Brain pericyte (primary cell): ENCODE measurements around the gene PDXK.

Experiments used
- DNase-seq: peaks from one replicate; pipeline ENCODE4 v3.0.0-alpha.2; 2012; ENCODE audit warnings: low read depth, low spot score

The PDXK gene

DNA sequence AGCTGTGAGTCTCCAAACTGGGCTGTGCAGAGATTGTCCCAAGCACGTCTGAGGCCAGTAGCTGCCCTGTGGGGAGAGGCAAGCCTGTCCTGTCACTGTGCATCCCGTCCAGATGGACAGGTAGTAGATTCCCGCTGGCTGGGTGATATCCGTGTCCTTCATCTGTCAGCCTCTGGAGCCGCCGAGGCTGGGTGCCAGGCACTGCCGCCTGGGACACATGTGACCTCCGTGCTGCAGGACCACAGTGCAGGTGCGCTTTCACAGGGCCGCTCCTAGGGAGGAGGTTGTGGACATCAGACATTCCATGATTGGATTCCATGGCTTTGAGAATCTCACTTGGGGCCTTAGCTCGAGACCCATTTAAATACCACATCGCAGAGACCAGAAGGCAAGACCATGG lies 4.7 kb downstream of the PDXK start:
- DNase-seq, result no peak

DNA sequence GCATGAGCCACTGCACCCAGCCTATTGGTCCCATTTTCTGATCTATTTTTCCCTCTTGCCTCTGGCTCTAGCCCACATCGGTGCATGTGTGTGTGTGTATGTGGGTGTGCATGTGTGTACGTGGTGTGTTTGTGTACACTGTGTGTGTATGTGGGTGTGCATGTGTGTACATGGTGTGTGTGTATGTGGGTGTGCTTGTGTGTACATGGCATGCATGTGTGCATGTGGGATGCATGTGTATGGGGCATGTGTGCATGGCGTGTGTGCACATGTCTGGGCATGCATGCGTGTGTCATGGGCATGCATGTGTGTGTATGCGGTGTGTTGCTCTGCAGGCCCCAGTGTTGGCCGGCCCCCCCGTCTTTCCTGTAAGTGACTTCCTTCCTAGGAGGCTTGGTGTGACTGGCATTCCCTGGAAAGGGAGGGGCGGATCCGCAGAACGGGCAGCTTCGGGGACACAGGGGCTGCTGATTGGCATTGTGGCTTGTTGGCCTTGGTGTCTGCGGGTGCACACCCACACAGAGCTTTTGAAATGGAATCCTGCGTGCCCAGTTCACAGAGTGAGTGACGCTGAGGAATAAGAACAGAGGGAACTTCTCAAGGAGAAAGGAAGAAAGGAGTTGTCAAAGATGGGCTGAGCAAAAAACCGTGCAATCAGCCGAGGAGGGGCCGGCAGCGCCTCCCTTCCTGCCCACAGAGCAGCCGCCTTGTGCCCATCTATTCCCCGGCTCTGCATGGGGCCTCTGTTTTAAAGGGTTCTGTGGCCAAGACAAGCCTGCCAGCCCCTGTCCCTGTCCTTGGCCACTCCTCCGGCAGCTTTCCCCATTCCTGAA lies 8.0 kb downstream of the PDXK start:
- no peak for DNase-seq

DNA sequence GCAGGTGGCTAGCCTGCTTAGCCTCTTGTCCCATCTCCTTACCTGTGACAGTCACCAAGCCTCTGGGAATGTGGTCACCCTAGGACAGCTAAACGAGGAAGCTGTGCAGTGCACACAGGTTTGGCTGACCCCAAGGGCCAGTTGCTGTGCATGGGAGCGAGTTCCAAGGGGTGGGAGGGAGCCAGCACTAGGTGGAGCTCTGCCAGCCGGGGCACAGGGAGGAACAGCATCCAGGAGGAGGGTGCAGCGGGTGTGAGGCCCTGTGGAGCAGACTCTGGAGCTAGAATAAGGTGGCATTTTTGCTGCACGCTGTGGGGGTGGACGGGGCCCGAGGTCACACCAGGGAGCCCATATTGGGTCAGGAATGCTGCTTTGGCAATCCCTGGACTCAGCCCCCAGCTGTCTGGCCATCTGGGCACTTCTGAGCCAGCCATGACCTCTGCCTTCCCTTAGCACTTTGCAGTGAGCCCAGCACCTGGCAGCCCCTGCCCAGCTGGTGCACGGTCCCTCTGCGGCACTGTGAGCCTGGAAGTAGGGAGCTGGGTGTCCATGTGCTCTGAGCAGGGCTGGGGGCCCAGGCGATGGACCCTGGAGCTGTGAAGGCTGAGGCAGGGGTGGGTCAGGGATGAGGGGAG lies 8.7 kb downstream of the PDXK start:
- no peak for DNase-seq

DNA sequence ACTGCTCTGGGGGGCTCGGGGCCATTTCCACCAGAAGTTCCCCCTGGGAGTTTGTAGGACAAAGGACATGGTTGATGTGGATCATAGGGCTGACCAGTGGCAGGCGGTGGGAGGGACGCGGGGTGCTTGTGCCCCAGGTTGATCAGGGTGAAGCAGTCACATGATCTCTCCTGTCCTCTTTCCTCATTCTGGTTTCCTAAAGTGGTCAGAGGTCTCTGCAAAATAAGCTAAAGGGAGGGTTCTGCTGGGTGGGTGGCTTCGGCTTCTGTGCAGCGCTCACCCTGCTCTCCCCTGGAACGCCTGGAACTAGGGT lies 9.2 kb downstream of the PDXK start:
- no peak for DNase-seq

DNA sequence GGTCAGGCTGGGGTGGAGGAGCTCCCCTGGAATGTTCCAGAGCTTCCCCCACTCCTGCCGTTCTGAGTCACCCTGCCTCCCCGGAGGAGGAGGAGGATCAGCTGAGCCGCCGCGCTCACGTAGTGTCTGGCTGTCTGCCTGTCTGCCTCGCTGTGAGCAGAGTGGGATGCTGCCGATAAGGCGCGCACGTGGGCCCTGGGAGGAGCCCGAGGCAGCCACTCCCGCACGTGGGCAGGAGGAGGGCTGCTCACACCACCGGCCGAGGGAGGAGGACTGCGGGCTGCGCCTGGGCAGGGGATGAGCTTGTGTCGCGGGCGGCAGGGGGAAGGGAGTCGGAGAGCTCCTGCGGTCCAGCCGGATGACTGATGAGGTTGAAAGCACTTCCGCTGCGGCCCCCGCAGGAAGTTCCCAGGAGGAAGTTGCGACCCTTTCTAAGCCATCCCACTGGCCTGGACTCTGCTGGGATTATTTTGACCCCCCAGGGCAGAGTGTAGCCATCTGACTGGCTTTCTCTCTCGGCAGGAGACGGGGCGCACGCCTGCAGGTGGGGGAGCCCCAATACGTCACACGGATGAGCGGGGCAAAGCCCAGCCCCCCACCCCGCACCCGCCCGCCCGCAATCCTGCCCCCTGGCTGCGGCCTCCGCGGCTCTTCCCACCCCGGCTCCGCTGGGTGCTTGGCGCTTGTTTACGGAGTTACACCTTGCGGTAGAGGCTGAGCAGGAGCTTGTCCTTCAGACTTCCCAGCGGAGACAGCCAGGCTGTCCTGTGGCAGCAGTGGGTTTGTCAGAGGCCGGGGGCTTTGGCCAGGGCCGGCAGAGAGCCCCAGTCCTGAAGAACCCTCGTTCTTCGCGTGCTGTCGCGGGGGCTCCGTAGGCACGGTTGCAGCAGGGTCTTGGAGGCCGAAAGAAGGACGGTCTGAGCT lies 9.8 kb downstream of the PDXK start:
- DNase-seq, result peak; percentile 93

GRCh38 chr21:43731476-43731875 lies 12.5 kb downstream of the PDXK start:
- no peak for DNase-seq

GRCh38 chr21:43731891-43732711 lies 13.2 kb downstream of the PDXK start:
- DNase-seq, result no peak

DNA sequence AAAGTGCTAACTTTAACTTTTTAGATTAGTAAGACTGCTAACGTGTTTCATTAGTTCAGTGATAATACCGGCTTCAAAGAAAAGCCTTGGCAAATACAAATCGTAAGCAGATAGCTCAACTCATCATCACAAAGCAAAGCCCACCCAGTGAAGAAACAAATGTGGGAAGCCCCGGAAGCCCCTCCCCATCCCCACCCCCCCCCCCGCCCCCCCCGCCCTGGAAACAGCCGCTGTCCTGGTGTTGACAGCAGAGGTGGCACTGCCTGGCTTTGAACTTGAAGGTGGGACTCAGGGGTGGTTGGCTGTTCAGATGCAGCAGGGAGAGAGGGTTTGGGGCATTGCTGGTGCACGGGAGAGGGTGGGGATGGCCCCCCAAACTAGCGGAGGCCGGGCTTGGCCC lies 14.1 kb downstream of the PDXK start:
- DNase-seq, result no peak

GRCh38 chr21:43733529-43734071 lies 14.7 kb downstream of the PDXK start:
- DNase-seq, result no peak

- DNase-seq, result no peak
Observed at GRCh38 chr21:43734131-43734927, 15.4 kb downstream of the PDXK start.

DNA sequence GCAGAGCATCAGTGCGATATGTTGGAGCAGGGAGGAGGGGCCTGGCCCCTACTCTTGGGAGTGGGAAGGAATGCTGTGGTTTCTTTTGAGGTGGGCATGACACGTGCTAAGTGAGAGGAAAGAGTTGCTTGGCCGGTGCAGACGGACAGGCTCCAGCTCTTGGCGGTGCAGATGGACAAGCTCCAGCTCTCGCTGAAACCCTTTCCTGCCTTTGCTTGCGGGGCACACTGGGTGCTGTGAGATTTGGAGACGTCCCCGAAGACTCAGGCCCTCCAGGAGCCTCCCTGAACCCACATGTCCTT lies 15.9 kb downstream of the PDXK start:
- DNase-seq, result no peak

DNA sequence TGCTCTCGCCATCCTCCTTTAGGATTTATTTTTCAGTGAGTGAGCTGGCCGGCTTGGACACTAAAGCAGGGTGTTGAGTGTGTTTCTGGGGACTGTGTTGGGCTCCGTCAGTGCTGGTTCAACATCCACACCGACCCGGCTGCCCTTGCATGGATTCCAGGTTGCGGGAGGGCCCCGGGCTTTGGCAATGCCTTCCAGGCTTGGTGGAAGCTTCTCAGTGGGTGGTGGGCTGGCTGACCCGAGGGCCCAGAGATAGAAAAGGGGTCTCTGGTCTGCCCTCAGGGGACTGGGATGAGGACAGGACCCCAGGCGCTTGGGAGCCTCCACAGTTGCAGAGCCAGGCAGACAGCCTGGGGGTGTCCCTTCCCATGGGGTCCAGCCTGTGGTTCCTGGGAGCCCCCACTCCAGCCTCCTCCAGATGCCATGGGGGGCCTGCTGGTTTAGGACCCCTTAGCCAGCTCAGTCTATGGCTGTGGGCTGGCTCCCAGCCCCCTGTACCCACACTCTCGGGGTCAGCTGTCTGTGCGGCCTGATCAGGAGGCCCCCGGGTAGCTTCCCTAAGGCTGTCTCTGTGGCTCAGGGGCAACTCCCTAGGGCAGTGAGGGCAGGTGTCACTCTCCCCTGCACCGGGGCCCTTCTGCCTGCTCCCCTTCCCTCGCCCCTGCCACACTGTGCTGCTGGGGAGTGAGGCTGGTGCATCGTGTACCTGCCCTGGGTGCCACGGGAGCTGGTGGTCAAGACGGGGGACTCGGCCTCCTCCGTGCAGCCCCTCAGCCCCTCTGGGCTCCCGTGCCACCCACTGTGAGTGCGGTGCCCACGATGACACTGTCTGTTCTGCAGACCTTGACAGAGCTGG lies 16.5 kb downstream of the PDXK start:
- DNase-seq, result no peak

- no peak for DNase-seq
Observed at GRCh38 chr21:43736224-43736883, 17.4 kb downstream of the PDXK start.

GRCh38 chr21:43737158-43737950 lies 18.4 kb downstream of the PDXK start:
- DNase-seq, result no peak

DNA sequence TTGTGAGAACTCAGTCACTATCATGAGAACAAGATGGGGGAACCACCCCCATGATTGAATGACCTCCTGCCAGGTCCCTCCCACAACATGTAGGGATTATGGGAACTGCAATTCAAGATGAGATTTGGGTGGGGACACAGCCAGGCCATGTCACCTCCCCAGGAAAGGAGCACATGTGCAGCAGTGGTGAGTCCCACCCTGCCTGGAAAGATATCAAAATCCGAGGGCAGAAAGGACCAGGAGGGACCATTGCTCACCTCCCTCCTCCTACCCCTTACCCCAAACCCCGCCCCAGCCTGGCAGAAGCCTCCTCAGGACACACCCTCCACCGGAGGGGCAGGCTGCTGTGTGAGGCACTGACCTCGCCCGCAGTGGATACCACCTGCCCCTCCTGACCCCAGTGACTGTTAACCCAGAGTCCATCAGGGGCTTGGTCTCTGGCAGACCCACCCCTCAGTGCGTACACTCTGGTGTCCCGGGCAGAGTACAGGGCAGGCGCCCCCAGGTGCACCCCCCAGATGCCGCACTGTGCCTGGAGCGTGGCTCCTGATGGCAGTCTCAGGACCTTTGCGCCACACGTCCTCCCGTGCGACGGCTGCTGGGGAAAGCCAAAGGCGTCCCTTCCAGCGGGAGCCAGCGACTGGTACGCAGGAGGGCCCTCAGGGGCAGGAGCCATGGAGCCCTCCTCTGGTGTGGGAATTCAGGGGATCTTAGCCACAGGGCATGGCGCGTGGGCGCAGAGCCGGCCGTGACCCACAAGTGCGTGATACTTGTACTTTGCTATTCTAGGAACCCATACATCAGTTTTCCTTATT lies 20.9 kb downstream of the PDXK start:
- DNase-seq, result no peak

DNA sequence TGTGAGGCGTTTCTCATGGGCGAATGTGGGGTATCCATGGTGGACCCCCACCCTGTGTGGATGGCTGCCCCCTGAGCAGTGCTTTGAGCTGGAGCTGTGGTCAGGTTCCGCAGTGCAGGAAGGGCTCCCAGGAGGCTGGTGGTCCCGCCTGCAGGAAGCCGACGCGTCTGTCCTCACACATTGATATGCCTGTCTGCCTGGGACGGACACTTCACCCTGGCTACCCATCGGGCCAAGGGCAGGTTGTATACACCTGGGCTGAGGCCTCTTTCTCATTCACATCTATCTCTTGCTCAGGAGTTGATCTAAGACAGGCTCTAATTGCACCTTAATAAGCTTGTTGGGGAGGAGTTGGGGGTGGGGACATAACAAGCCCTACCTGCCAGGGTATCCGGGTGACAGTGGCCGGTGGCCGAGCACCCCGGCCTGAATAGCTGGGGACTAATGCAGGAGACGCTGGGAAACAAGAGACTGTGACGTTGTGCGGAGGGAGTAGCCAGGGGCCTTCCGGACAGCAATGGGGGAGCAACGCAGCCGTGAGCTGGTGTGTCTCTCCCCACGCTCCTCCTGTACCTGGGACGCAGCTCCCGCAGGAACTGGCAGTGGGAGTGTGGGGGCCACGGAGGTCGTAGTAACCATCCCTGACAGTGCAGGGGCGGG lies 21.7 kb downstream of the PDXK start:
- no peak for DNase-seq
